DND-41 (cell line): ENCODE data around the gene AGRN.

Experiments used
- ATAC-seq: fragments of 200-7000 bp; cut with Tn5 transposase; 3 replicates; pipeline ENCODE4 v1.9.1; 2021; ENCODE audit warnings: low read depth; ENCODE audit not compliant: insufficient read depth
- DNase-seq: peaks from one replicate; pipeline ENCODE4 v3.0.0-alpha.2; 2020
- H2AFZ ChIP-seq: 2 replicates; pipeline ENCODE4 v1.6.0; 2012; ENCODE audit warnings: low read depth, low read length
- H3K27ac ChIP-seq: 2 replicates; pipeline ENCODE4 v1.5.1; 2012; ENCODE audit warnings: low read length, inconsistent platforms
- H3K27me3 ChIP-seq: fragments of 200-600 bp; sonication (generic); 2 replicates; pipeline ENCODE4 v1.6.0; 2012; ENCODE audit warnings: low read length, mild to moderate bottlenecking, inconsistent platforms; ENCODE audit not compliant: insufficient read depth, poor library complexity
- H3K36me3 ChIP-seq: 2 replicates; pipeline ENCODE4 v1.5.1; 2012; ENCODE audit warnings: low read length, inconsistent platforms; ENCODE audit not compliant: insufficient read depth
- H3K4me1 ChIP-seq: 2 replicates; pipeline ENCODE4 v1.5.1; 2012; ENCODE audit warnings: mild to moderate bottlenecking, low read length; ENCODE audit not compliant: insufficient read depth
- H3K4me2 ChIP-seq: 2 replicates; pipeline ENCODE4 v1.6.0; 2012; ENCODE audit warnings: mild to moderate bottlenecking, moderate library complexity, low read length, inconsistent platforms; ENCODE audit not compliant: insufficient read depth
- H3K4me3 ChIP-seq, 2 experiments: fragments of 200-600 bp in 1 of 2; shearing (Covaris generic) in 1 of 2; 2 replicates each; pipeline ENCODE4 v1.5.1; 2012 to 2016; ENCODE audit warnings: inconsistent platforms in 2 of 2, low read length in 2 of 2, mild to moderate bottlenecking in 2 of 2, low read depth in 1 of 2, moderate library complexity in 1 of 2
- H3K79me2 ChIP-seq: 2 replicates; pipeline ENCODE4 v1.6.0; 2012; ENCODE audit warnings: low read length, inconsistent platforms; ENCODE audit not compliant: insufficient read depth
- H3K9ac ChIP-seq: 2 replicates; pipeline ENCODE4 v1.6.0; 2012; ENCODE audit warnings: low read depth, mild to moderate bottlenecking, inconsistent platforms, low read length, moderate library complexity
- H3K9me3 ChIP-seq: 2 replicates; pipeline ENCODE4 v1.5.1; 2012; ENCODE audit warnings: low read length, moderate library complexity, mild to moderate bottlenecking, inconsistent platforms; ENCODE audit not compliant: insufficient read depth, severe bottlenecking
- H4K20me1 ChIP-seq: 2 replicates; pipeline ENCODE4 v1.6.0; 2012; ENCODE audit warnings: low read length; ENCODE audit not compliant: insufficient read depth
- EZH2 ChIP-seq: IDR thresholded peaks from 3 replicates; pipeline ENCODE4 v1.6.1; 2012; ENCODE audit warnings: borderline replicate concordance, low read depth, mild to moderate bottlenecking, moderate library complexity, low read length, inconsistent platforms; ENCODE audit not compliant: severe bottlenecking
- TF ChIP-seq, protein P1 (sequence below): IDR thresholded peaks from 2 replicates; pipeline ENCODE4 v1.5.1; 2012; ENCODE audit warnings: borderline replicate concordance, low read length, moderate library complexity, mild to moderate bottlenecking; ENCODE audit not compliant: poor library complexity, severe bottlenecking; ENCODE audit errors: extremely low read depth

Gene AGRN

GRCh38 chr1:1090424-1091343 is 70.8 kb downstream of the AGRN start:
- Histone ChIP-seq H3K36me3 (peaks cover 12% of the 10 kb centered on the region), H3K9ac (no peak overlapping the region), H3K9me3 (no peaks in the 10 kb centered on the region), H3K4me1 (no peaks in the 10 kb centered on the region), H4K20me1 (peaks cover 35% of the 10 kb centered on the region), H3K4me3 (no peak overlapping the region), H3K27me3 (no peaks in the 10 kb centered on the region), H2AFZ (no peak overlapping the region), H3K79me2 (no peaks in the 10 kb centered on the region), H3K4me2 (no peak overlapping the region), H3K27ac (no peak overlapping the region)
- DNase-seq, result no peak
- TF ChIP-seq EZH2, result no peak
- TF ChIP-seq, protein P1, sequence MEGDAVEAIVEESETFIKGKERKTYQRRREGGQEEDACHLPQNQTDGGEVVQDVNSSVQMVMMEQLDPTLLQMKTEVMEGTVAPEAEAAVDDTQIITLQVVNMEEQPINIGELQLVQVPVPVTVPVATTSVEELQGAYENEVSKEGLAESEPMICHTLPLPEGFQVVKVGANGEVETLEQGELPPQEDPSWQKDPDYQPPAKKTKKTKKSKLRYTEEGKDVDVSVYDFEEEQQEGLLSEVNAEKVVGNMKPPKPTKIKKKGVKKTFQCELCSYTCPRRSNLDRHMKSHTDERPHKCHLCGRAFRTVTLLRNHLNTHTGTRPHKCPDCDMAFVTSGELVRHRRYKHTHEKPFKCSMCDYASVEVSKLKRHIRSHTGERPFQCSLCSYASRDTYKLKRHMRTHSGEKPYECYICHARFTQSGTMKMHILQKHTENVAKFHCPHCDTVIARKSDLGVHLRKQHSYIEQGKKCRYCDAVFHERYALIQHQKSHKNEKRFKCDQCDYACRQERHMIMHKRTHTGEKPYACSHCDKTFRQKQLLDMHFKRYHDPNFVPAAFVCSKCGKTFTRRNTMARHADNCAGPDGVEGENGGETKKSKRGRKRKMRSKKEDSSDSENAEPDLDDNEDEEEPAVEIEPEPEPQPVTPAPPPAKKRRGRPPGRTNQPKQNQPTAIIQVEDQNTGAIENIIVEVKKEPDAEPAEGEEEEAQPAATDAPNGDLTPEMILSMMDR, result no peak
- no peak for ATAC-seq

GRCh38 chr1:1091344-1092148 is 71.6 kb downstream of the AGRN start:
- peak; percentile 20; the same call in 1 of the 3 replicates for ATAC-seq
- Histone ChIP-seq H4K20me1 (peaks cover 31% of the 10 kb centered on the region), H3K27me3 (no peaks in the 10 kb centered on the region), H3K9me3 (no peaks in the 10 kb centered on the region), H2AFZ (no peak overlapping the region), H3K79me2 (no peaks in the 10 kb centered on the region), H3K4me1 (no peaks in the 10 kb centered on the region), H3K27ac (no peak overlapping the region), H3K4me3 (no peak overlapping the region), H3K36me3 (peaks cover 8% of the 10 kb centered on the region), H3K9ac (no peak overlapping the region), H3K4me2 (no peak overlapping the region)
- no peak for DNase-seq
- no peak for TF ChIP-seq EZH2
- TF ChIP-seq, protein P1, result no peak

DNA sequence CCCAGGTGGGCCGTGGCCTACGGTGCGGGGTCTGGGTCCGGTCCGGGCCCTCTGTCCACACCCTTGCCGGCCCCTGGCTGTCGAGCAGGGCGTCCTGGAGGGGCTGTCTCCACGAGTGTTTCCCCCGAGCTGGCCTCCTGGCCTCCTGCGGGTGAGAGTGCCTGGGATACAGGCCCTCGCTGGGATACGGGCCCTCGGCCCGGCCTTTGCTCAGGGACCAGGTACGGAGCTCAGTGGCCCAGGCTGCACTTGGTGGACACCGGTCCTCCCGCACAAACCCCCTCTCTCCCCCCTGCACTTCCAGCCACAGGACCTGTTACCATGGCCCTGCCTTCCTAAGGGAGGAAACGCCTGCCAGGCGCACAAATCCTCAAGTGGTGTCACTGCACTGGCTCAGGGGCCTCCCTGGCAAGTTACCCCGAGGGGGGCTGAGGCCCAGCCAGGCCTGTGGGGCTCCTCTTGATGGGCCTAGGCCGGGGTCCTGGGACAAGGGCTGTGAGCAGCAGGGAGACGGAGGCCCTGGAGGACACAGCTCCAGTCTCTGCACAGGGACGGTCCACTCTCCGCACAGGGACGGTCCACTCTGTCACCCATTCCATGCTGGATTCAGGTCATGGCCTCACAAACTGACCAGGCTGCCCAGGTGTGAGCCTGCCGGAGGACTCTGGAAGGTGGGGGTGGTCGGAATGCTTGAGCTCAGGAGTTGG is 72.4 kb downstream of the AGRN start:
- H2AFZ ChIP-seq, result no peak overlapping the region
- no peak overlapping the region for H3K4me3 ChIP-seq
- H3K4me2 ChIP-seq, result no peak overlapping the region
- no peak for TF ChIP-seq EZH2
- TF ChIP-seq, protein P1, result no peak
- DNase-seq (no peak), ATAC-seq (no peak)
- H3K4me1 ChIP-seq, result no peaks in the 10 kb centered on the region
- H3K9me3 ChIP-seq, result no peaks in the 10 kb centered on the region
- H3K27ac ChIP-seq, result no peak overlapping the region
- no peaks in the 10 kb centered on the region for H3K79me2 ChIP-seq
- no peaks in the 10 kb centered on the region for H3K27me3 ChIP-seq
- peaks cover 4% of the 10 kb centered on the region; the same call in 1 of the 2 replicates for H3K36me3 ChIP-seq
- H4K20me1 ChIP-seq, result peaks cover 30% of the 10 kb centered on the region
- H3K9ac ChIP-seq, result no peak overlapping the region
